Measurements from ENCODE around the gene CCER1.

DNA sequence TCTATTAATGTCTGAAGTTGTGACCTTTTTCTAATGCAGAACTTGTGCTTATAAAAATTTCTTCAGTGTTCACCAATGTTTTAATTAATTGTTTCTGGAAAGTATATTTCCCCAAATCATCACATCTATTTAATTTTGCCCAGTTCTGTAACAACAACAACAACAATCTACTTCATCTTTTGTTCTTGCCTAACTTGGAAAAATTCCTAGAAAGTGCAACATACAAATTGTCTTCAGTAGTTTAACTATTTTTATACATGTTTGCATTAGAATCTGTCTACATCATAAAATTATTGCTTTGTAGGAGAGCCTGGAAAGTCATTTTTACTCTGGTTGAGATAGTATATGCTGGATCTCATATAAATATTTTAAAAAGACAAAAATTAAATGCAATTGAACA is 38.5 kb downstream of the CCER1 start:
- TF ChIP-seq, protein P1, sequence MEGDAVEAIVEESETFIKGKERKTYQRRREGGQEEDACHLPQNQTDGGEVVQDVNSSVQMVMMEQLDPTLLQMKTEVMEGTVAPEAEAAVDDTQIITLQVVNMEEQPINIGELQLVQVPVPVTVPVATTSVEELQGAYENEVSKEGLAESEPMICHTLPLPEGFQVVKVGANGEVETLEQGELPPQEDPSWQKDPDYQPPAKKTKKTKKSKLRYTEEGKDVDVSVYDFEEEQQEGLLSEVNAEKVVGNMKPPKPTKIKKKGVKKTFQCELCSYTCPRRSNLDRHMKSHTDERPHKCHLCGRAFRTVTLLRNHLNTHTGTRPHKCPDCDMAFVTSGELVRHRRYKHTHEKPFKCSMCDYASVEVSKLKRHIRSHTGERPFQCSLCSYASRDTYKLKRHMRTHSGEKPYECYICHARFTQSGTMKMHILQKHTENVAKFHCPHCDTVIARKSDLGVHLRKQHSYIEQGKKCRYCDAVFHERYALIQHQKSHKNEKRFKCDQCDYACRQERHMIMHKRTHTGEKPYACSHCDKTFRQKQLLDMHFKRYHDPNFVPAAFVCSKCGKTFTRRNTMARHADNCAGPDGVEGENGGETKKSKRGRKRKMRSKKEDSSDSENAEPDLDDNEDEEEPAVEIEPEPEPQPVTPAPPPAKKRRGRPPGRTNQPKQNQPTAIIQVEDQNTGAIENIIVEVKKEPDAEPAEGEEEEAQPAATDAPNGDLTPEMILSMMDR (IDR thresholded peaks at IDR 0.05) = no peak
- TF ChIP-seq POLR2A (IDR thresholded peaks at IDR 0.05) = no peak

Data from thyroid gland (tissue), 4 donors.